WTC11 (cell line): ENCODE measurements around the gene GRPEL1. TPM values are rescaled to one million over a fixed set of nuclear protein-coding genes. Genes with fewer than 3 reads are reported as not detected.

Experiments used
- ATAC-seq: fragments of 200-7000 bp; cut with Tn5 transposase; 2 replicates; pipeline ENCODE4 v1.10.0; 2021; ENCODE audit warnings: mild to moderate bottlenecking, moderate library complexity
- CTCF ChIA-PET: fragments of 300-600 bp; sonication (Branson Sonifier 250); formaldehyde crosslinking; loops from one replicate; lab custom pipeline; 2021; ENCODE audit warnings: antibody characterized with exemption; lab: Charles Lee
- POLR2A ChIA-PET: fragments of 350-600 bp; sonication (Branson Sonifier 250); formaldehyde crosslinking; loops from one replicate; lab custom pipeline; 2021; ENCODE audit warnings: antibody characterized with exemption; lab: Charles Lee
- DNase-seq: peaks from one replicate; pipeline ENCODE4 v3.0.0; 2021; ENCODE audit warnings: low spot score
- H3K27ac Mint-ChIP-seq: 2 replicates; pipeline ENCODE4 v1.8.0; 2021; ENCODE audit warnings: mixed read lengths
- H3K27me3 Mint-ChIP-seq: 2 replicates; pipeline ENCODE4 v1.8.0; 2021; ENCODE audit warnings: low read depth, mild to moderate bottlenecking, moderate library complexity, mixed read lengths
- H3K36me3 Mint-ChIP-seq: 2 replicates; pipeline ENCODE4 v1.8.0; 2021; ENCODE audit warnings: mixed read lengths
- H3K4me1 Mint-ChIP-seq: 2 replicates; pipeline ENCODE4 v1.8.0; 2022; ENCODE audit warnings: mixed read lengths
- H3K4me3 Mint-ChIP-seq: 2 replicates; pipeline ENCODE4 v1.8.0; 2021; ENCODE audit warnings: mild to moderate bottlenecking, moderate library complexity, mixed read lengths
- H3K9me3 Mint-ChIP-seq: 2 replicates; pipeline ENCODE4 v1.8.0; 2021; ENCODE audit warnings: mixed read lengths
- CREB1 ChIP-seq: sonication (generic); formaldehyde crosslinking; IDR thresholded peaks from 2 replicates; pipeline ENCODE4 v1.8.0; 2023; ENCODE audit warnings: mild to moderate bottlenecking, missing genetic modification reagents
- ELF4 ChIP-seq: sonication (generic); formaldehyde crosslinking; IDR thresholded peaks from 2 replicates; pipeline ENCODE4 v1.8.1; 2022; ENCODE audit warnings: low read depth, mild to moderate bottlenecking, moderate library complexity, missing genetic modification reagents
- GABPB1 ChIP-seq: sonication (generic); formaldehyde crosslinking; IDR thresholded peaks from 2 replicates; pipeline ENCODE4 v1.8.1; 2023; ENCODE audit warnings: mild to moderate bottlenecking, missing genetic modification reagents
- GRHL2 ChIP-seq: fragments of 250-450 bp; sonication (Bioruptor Pico); IDR thresholded peaks from 2 replicates; pipeline ENCODE4 v1.8.0; 2022; ENCODE audit warnings: mild to moderate bottlenecking, moderate library complexity; ENCODE audit not compliant: insufficient replicate concordance, severe bottlenecking
- MXD4 ChIP-seq: fragments of 250-450 bp; sonication (Bioruptor Pico); IDR thresholded peaks from 2 replicates; pipeline ENCODE4 v1.8.0; 2021; ENCODE audit warnings: mild to moderate bottlenecking, moderate library complexity, borderline replicate concordance
- MYBL2 ChIP-seq: sonication (generic); formaldehyde crosslinking; IDR thresholded peaks from 2 replicates; pipeline ENCODE4 v1.8.1; 2023; ENCODE audit warnings: mild to moderate bottlenecking, moderate library complexity, missing genetic modification reagents
- SMAD3 ChIP-seq: sonication (generic); formaldehyde crosslinking; IDR thresholded peaks from 2 replicates; pipeline ENCODE4 v1.8.0; 2022; ENCODE audit warnings: missing genetic modification reagents, mild to moderate bottlenecking, borderline replicate concordance
- SMAD4 ChIP-seq: sonication (generic); formaldehyde crosslinking; IDR thresholded peaks from 2 replicates; pipeline ENCODE4 v1.8.0; 2022; ENCODE audit warnings: mild to moderate bottlenecking, missing genetic modification reagents
- SOX15 ChIP-seq: fragments of 250-450 bp; sonication (Bioruptor Pico); IDR thresholded peaks from 2 replicates; pipeline ENCODE4 v1.9.0; 2021; ENCODE audit warnings: mild to moderate bottlenecking
- ZNF232 ChIP-seq: sonication (generic); formaldehyde crosslinking; IDR thresholded peaks from 2 replicates; pipeline ENCODE4 v1.8.0; 2022; ENCODE audit warnings: mild to moderate bottlenecking, missing genetic modification reagents
- ZNF396 ChIP-seq: fragments of 250-450 bp; sonication (Bioruptor Pico); IDR thresholded peaks from 2 replicates; pipeline ENCODE4 v1.8.0; 2021; ENCODE audit warnings: mild to moderate bottlenecking, moderate library complexity, borderline replicate concordance
- total RNA-seq: library from RNA; stranded (reverse); gene quantifications from 3 replicates; pipeline ENCODE4 v1.2.3, GENCODE V29; 2021
- TF ChIP-seq, protein P1 (sequence below): sonication (generic); formaldehyde crosslinking; IDR thresholded peaks from 2 replicates; pipeline ENCODE4 v1.8.1; 2023; ENCODE audit warnings: mild to moderate bottlenecking, moderate library complexity, missing genetic modification reagents
- TF ChIP-seq, protein P2 (sequence below): fragments of 250-450 bp; sonication (Bioruptor Pico); IDR thresholded peaks from 2 replicates; pipeline ENCODE4 v1.9.0; 2021; ENCODE audit warnings: mild to moderate bottlenecking, borderline replicate concordance
- TF ChIP-seq, protein P3 (sequence below): fragments of 250-450 bp; sonication (Bioruptor Pico); IDR thresholded peaks from 2 replicates; pipeline ENCODE4 v1.9.0; 2021; ENCODE audit warnings: moderate library complexity, mild to moderate bottlenecking, inconsistent platforms, borderline replicate concordance
- TF ChIP-seq, protein P4 (sequence below): sonication (generic); formaldehyde crosslinking; IDR thresholded peaks from 2 replicates; pipeline ENCODE4 v1.8.0; 2022; ENCODE audit warnings: mild to moderate bottlenecking, missing genetic modification reagents

GRPEL1 gene
- total RNA-seq, 1 experiment from 2014 or later, result 50.0 TPM

DNA sequence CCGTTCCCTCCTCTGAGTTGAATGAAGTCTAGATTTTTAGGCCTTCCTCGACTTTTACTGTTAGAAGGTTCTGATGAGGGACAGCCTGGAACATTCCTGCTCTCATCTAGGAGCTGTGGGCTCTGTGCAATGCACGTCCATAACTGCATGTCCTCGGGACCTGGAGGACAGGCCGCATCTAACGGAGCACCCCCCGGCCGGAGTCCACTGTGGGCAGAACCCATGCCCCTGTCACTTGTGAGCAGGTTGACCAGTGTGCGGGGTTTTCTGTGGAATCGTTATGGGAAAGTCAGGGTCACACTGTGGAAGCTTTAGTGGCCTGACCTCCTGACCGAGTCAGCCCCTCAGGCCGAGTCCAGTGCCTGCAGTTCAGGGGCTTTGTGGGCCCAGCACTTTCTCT lies 44.0 kb downstream of the GRPEL1 start:
- ChIA-PET CTCF (interaction anchor here (0.5 kb wide), 1 partner anchor 108 kb away, joined by 3 read pairs; no protein-coding TSS in a partner anchor), POLR2A (no interaction called here)
- Mint-ChIP-seq H3K4me3 (no peak overlapping the region), H3K27ac (no peak overlapping the region), H3K27me3 (no peaks in the 10 kb centered on the region), H3K4me1 (peaks cover 29% of the 10 kb centered on the region), H3K36me3 (peaks cover 37% of the 10 kb centered on the region), H3K9me3 (no peaks in the 10 kb centered on the region)
- ATAC-seq (no peak), DNase-seq (no peak)
- TF ChIP-seq, protein P1, sequence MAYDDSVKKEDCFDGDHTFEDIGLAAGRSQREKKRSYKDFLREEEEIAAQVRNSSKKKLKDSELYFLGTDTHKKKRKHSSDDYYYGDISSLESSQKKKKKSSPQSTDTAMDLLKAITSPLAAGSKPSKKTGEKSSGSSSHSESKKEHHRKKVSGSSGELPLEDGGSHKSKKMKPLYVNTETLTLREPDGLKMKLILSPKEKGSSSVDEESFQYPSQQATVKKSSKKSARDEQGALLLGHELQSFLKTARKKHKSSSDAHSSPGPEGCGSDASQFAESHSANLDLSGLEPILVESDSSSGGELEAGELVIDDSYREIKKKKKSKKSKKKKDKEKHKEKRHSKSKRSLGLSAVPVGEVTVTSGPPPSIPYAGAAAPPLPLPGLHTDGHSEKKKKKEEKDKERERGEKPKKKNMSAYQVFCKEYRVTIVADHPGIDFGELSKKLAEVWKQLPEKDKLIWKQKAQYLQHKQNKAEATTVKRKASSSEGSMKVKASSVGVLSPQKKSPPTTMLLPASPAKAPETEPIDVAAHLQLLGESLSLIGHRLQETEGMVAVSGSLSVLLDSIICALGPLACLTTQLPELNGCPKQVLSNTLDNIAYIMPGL, result no peak
- TF ChIP-seq ZNF232 (CRISPR knock-in tag) (no peak), GRHL2 (no peak), ELF4 (CRISPR knock-in tag) (no peak), SOX15 (CRISPR knock-in tag) (no peak), MYBL2 (CRISPR knock-in tag) (no peak), MXD4 (no peak), SMAD3 (CRISPR knock-in tag) (no peak)
- TF ChIP-seq, protein P2, sequence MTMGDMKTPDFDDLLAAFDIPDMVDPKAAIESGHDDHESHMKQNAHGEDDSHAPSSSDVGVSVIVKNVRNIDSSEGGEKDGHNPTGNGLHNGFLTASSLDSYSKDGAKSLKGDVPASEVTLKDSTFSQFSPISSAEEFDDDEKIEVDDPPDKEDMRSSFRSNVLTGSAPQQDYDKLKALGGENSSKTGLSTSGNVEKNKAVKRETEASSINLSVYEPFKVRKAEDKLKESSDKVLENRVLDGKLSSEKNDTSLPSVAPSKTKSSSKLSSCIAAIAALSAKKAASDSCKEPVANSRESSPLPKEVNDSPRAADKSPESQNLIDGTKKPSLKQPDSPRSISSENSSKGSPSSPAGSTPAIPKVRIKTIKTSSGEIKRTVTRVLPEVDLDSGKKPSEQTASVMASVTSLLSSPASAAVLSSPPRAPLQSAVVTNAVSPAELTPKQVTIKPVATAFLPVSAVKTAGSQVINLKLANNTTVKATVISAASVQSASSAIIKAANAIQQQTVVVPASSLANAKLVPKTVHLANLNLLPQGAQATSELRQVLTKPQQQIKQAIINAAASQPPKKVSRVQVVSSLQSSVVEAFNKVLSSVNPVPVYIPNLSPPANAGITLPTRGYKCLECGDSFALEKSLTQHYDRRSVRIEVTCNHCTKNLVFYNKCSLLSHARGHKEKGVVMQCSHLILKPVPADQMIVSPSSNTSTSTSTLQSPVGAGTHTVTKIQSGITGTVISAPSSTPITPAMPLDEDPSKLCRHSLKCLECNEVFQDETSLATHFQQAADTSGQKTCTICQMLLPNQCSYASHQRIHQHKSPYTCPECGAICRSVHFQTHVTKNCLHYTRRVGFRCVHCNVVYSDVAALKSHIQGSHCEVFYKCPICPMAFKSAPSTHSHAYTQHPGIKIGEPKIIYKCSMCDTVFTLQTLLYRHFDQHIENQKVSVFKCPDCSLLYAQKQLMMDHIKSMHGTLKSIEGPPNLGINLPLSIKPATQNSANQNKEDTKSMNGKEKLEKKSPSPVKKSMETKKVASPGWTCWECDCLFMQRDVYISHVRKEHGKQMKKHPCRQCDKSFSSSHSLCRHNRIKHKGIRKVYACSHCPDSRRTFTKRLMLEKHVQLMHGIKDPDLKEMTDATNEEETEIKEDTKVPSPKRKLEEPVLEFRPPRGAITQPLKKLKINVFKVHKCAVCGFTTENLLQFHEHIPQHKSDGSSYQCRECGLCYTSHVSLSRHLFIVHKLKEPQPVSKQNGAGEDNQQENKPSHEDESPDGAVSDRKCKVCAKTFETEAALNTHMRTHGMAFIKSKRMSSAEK, result no peak

DNA sequence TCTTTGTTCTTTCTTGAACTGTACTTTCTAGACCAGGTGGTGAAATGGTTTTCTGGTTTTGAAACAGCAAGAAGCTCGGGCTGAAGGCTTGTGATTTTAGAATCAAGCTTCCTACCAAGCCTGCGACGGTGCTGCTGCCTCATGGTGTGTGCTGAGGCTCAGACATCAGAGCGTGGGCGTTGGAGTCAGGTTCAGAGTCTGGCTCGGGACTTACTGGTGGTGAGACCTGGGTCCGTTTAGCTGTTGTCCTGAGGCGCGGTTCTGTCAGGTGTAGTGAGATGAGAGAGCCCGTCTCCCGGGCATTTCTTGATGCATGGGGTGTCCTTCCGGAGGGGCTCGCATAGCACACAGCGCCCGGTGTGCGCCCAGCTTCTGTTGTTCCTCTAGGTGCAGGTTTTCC lies 44.4 kb downstream of the GRPEL1 start:
- H3K27me3 Mint-ChIP-seq, result no peaks in the 10 kb centered on the region
- peaks cover 29% of the 10 kb centered on the region for H3K4me1 Mint-ChIP-seq
- no peak for TF ChIP-seq ZNF396 (CRISPR knock-in tag)
- TF ChIP-seq, all 79 proteins: peak for 0
- Mint-ChIP-seq H3K4me3 (no peak overlapping the region), H3K27ac (0 out of 2 replicates have a peak overlapping the region, but pooled peaks have one; percentile 20), H3K36me3 (peaks cover 41% of the 10 kb centered on the region), H3K9me3 (no peaks in the 10 kb centered on the region)
- ChIA-PET POLR2A (no interaction called here), CTCF (interaction anchor here (0.5 kb wide), 1 partner anchor 108 kb away, joined by 3 read pairs; no protein-coding TSS in a partner anchor)
- DNase-seq, result no peak
- ATAC-seq, result no peak

DNA sequence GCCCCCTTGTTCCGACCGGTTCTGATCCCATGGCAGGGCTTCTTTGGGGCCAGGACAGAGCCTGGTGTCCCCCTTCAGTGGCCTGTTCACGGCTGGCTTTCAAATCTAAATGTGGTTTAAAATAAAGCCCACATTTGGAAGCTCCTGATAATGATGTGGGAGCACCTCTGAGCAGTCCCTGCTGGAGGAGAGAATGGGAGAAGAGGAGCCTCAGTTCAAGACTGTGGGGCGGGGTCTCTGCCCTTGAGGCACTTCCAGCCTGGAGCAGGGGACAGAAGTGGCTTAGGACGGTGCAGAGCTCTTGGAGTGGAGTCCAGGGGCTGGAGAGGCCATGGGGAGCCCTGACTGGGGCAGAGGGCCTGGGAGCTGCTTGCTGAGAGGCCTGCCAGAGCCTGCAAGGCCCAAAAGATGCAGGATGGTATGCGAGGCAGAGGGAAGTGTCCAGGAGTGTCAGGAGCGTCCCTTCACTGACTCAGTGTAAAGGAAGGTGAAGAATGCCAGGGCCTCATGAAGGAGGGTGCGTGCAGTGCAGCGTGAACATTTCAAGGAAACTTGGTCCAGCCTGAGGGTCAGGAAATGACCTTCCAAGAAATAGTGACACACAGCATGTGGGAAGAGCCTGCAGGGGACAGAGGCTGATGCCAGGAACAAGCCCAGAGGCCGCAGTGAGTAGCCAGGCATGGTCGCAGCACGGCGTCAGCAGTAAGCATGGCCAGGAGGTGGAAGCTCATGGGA lies 45.8 kb downstream of the GRPEL1 start:
- no peak overlapping the region for H3K4me3 Mint-ChIP-seq
- peak overlapping the region; percentile 80 for H3K27ac Mint-ChIP-seq
- TF ChIP-seq CREB1 (CRISPR knock-in tag) (no peak), SMAD3 (CRISPR knock-in tag) (no peak), SMAD4 (CRISPR knock-in tag) (no peak), GABPB1 (no peak)
- TF ChIP-seq, protein P3, sequence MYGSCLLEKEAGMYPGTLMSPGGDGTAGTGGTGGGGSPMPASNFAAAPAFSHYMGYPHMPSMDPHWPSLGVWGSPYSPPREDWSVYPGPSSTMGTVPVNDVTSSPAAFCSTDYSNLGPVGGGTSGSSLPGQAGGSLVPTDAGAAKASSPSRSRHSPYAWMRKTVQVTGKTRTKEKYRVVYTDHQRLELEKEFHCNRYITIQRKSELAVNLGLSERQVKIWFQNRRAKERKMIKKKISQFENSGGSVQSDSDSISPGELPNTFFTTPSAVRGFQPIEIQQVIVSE (CRISPR knock-in tag), result no peak
- TF ChIP-seq, protein P4, sequence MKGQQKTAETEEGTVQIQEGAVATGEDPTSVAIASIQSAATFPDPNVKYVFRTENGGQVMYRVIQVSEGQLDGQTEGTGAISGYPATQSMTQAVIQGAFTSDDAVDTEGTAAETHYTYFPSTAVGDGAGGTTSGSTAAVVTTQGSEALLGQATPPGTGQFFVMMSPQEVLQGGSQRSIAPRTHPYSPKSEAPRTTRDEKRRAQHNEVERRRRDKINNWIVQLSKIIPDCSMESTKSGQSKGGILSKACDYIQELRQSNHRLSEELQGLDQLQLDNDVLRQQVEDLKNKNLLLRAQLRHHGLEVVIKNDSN, result no peak
- TF ChIP-seq, protein P2, result no peak
- no peaks in the 10 kb centered on the region for H3K9me3 Mint-ChIP-seq
- DNase-seq (no peak), ATAC-seq (no peak)
- no peaks in the 10 kb centered on the region for H3K27me3 Mint-ChIP-seq
- ChIA-PET CTCF (interaction anchor here (1.0 kb wide), 1 partner anchor 105 kb away, joined by 4 read pairs; no protein-coding TSS in a partner anchor), POLR2A (no interaction called here)
- H3K36me3 Mint-ChIP-seq, result peaks cover 40% of the 10 kb centered on the region
- H3K4me1 Mint-ChIP-seq, result peaks cover 29% of the 10 kb centered on the region
